ENCODE results near the gene OIT3.

GRCh38 chr10:72895236-72895850, 1.8 kb downstream of the OIT3 start:
- TF ChIP-seq CTCF (IDR thresholded peaks at IDR 0.05; ENCODE audit: borderline replicate concordance, extremely low read depth, low read length, poor library complexity, severe bottlenecking) (no peak), EZH2 (IDR thresholded peaks at IDR 0.05; ENCODE audit: borderline replicate concordance, low read depth, low read length, severe bottlenecking) (no peak)

All from DND-41 (cell line).